ENCODE data around the gene CCT8L2.
"Not testable (repeated sequence)": the region's sequence is repeated elsewhere in the genome, so short reads cannot be mapped to it uniquely, and the experiment has no call there.

Gene CCT8L2

GRCh38 chr22:16594026-16594425 lies 1.4 kb upstream of the CCT8L2 start:
- DNase-seq = no peak

GRCh38 chr22:16592231-16592630 lies 379 bp downstream of the CCT8L2 start:
- DNase-seq = not testable (repeated sequence)

- not testable (repeated sequence) for DNase-seq
Measured at GRCh38 chr22:16591136-16591535, 1.5 kb downstream of the CCT8L2 start.

- no peak for DNase-seq
Measured at GRCh38 chr22:16586991-16587390, 5.6 kb downstream of the CCT8L2 start.

GRCh38 chr22:16586170-16586569 lies 6.4 kb downstream of the CCT8L2 start:
- no peak for DNase-seq

GRCh38 chr22:16580872-16581271 lies 11.7 kb downstream of the CCT8L2 start:
- not testable (repeated sequence) for DNase-seq

GRCh38 chr22:16569240-16569834 lies 23.3 kb downstream of the CCT8L2 start:
- DNase-seq = not testable (repeated sequence)

- DNase-seq = no peak
Measured at GRCh38 chr22:16568425-16568758, 24.2 kb downstream of the CCT8L2 start.

- not testable (repeated sequence) for DNase-seq
Measured at GRCh38 chr22:16567617-16568424, 24.8 kb downstream of the CCT8L2 start.

- DNase-seq = not testable (repeated sequence)
Measured at GRCh38 chr22:16566421-16567151, 26.0 kb downstream of the CCT8L2 start.

- not testable (repeated sequence) for DNase-seq
Measured at GRCh38 chr22:16565585-16566420, 26.8 kb downstream of the CCT8L2 start.

- DNase-seq = not testable (repeated sequence)
Measured at GRCh38 chr22:16564837-16565584, 27.6 kb downstream of the CCT8L2 start.

GRCh38 chr22:16563555-16564520 lies 28.8 kb downstream of the CCT8L2 start:
- DNase-seq = no peak

GRCh38 chr22:16562711-16563554 lies 29.7 kb downstream of the CCT8L2 start:
- DNase-seq = no peak

- not testable (repeated sequence) for DNase-seq
Measured at GRCh38 chr22:16561093-16561658, 31.4 kb downstream of the CCT8L2 start.

- DNase-seq = not testable (repeated sequence)
Measured at GRCh38 chr22:16560651-16561050, 32.0 kb downstream of the CCT8L2 start.

- DNase-seq = not testable (repeated sequence)
Measured at GRCh38 chr22:16559996-16560395, 32.6 kb downstream of the CCT8L2 start.

GRCh38 chr22:16559056-16559955 lies 33.3 kb downstream of the CCT8L2 start:
- no peak for DNase-seq

Data from NCI-H2029 (cell line).